A673 (cell line): ENCODE measurements around the gene FAAH. TPM values are rescaled to one million over a fixed set of nuclear protein-coding genes. Genes with fewer than 3 reads are reported as not detected.

Experiments
- BruUV-seq: library from RNA; stranded (reverse); fragments of 400-500 nt; replicated peaks from 2 replicates; lab custom pipeline; 2021; lab: Mats Ljungman, UMichigan
- CTCF ChIA-PET: fragments of 300-600 bp; sonication (Branson Sonifier 250); formaldehyde crosslinking; loops from one replicate; lab custom pipeline; 2022; ENCODE audit warnings: antibody characterized with exemption; lab: Charles Lee
- POLR2A ChIA-PET: fragments of 300-600 bp; sonication (Branson Sonifier 250); formaldehyde crosslinking; loops from one replicate; lab custom pipeline; 2022; ENCODE audit warnings: antibody characterized with exemption; ENCODE audit not compliant: low non-redundant PET; lab: Charles Lee
- DNase-seq: peaks from one replicate; pipeline ENCODE4 v3.0.0-alpha.2; 2015; ENCODE audit warnings: low spot score
- H3K27ac ChIP-seq: fragments of 200-600 bp; sonication (generic); 2 replicates; pipeline ENCODE4 v1.5.1; 2016; ENCODE audit warnings: mixed run types, low read depth, mild to moderate bottlenecking, mixed read lengths, antibody characterized with exemption, low read length; ENCODE audit not compliant: poor library complexity, severe bottlenecking
- H3K27me3 ChIP-seq: fragments of 200-600 bp; sonication (generic); replicated peaks from 2 replicates; pipeline ENCODE4 v1.6.1; 2017; ENCODE audit warnings: mixed run types, low read depth, mild to moderate bottlenecking, mixed read lengths, antibody characterized with exemption, low read length; ENCODE audit not compliant: insufficient read depth, poor library complexity
- H3K36me3 ChIP-seq: fragments of 200-600 bp; sonication (generic); 2 replicates; pipeline ENCODE4 v1.6.1; 2016; ENCODE audit warnings: mixed run types, mild to moderate bottlenecking, mixed read lengths, antibody characterized with exemption, low read length; ENCODE audit not compliant: insufficient read depth, poor library complexity, severe bottlenecking
- H3K4me1 ChIP-seq: fragments of 200-600 bp; sonication (generic); 2 replicates; pipeline ENCODE4 v1.6.1; 2017; ENCODE audit warnings: mixed run types, mild to moderate bottlenecking, mixed read lengths, antibody characterized with exemption, low read length; ENCODE audit not compliant: insufficient read depth, poor library complexity, severe bottlenecking
- H3K4me3 ChIP-seq: fragments of 200-600 bp; sonication (generic); 2 replicates; pipeline ENCODE4 v1.5.1; 2016; ENCODE audit warnings: low read depth, mixed run types, mild to moderate bottlenecking, mixed read lengths, low read length; ENCODE audit not compliant: poor library complexity, severe bottlenecking
- H3K9me3 ChIP-seq: fragments of 200-600 bp; sonication (generic); 2 replicates; pipeline ENCODE4 v1.6.1; 2016; ENCODE audit warnings: mixed run types, low read depth, mild to moderate bottlenecking, mixed read lengths, antibody characterized with exemption, low read length; ENCODE audit not compliant: poor library complexity, severe bottlenecking
- CTCF ChIP-seq: fragments of 300-800, 200-600 bp; sonication (generic); conservative IDR thresholded peaks from 2 replicates; pipeline ENCODE4 v1.5.1; 2017; ENCODE audit warnings: low read depth, mild to moderate bottlenecking, antibody characterized with exemption, low read length, moderate library complexity, mixed read lengths
- EZH2 ChIP-seq: fragments of 200-600 bp; sonication (generic); IDR thresholded peaks from 2 replicates; pipeline ENCODE4 v1.6.1; 2017; ENCODE audit warnings: borderline replicate concordance, low read depth, mild to moderate bottlenecking, mixed read lengths, antibody characterized with exemption, low read length; ENCODE audit not compliant: poor library complexity, severe bottlenecking
- intact Hi-C: fragments of 100-400 bp; cut with micrococcal nuclease; formaldehyde crosslinking; loops from one replicate; pipeline ENCODE4 v1.10.0; 2022; ENCODE audit not compliant: unreplicated experiment
- total RNA-seq: library from RNA; stranded (reverse); gene quantifications from 2 replicates; pipeline ENCODE4 v1.2.3, GENCODE V29; 2021

The FAAH gene
- total RNA-seq, 1 experiment from 2014 or later = 3.2 TPM

GRCh38 chr1:46440478-46440877, 46.4 kb downstream of the FAAH start:
- H3K9me3 ChIP-seq = no peaks in the 10 kb centered on the region
- intact Hi-C loops = no loop called here
- BruUV-seq = no TSS peak

GRCh38 chr1:46442317-46443161, 48.4 kb downstream of the FAAH start:
- ChIA-PET POLR2A (no interaction called here), CTCF (interaction anchor here (0.5 to 1.5 kb wide), 18 partner anchors 10 to 293 kb away, joined by 3 to 11 read pairs (median 4); partner anchors contain the start of gene MKNK1)
- DNase-seq = peak; percentile 92
- no peaks in the 10 kb centered on the region for H3K4me1 ChIP-seq
- intact Hi-C loops = loop anchor here (1.0 kb wide), 1 partner anchor 86 kb away; no protein-coding TSS in a partner anchor
- no peaks in the 10 kb centered on the region for H3K9me3 ChIP-seq
- BruUV-seq = no TSS peak
- no peak overlapping the region for H3K4me3 ChIP-seq
- no peak overlapping the region for H3K27ac ChIP-seq
- no peak for TF ChIP-seq EZH2
- peak; percentile 85 for TF ChIP-seq CTCF
- no peaks in the 10 kb centered on the region for H3K36me3 ChIP-seq
- peaks cover 6% of the 10 kb centered on the region for H3K27me3 ChIP-seq

More at GRCh38 chr1:46440478-46440877, 46.4 kb downstream of the FAAH start:
- DNase-seq = no peak
- Histone ChIP-seq H3K36me3 (no peaks in the 10 kb centered on the region), H3K4me1 (no peaks in the 10 kb centered on the region), H3K27me3 (no peaks in the 10 kb centered on the region), H3K27ac (no peak overlapping the region), H3K4me3 (no peak overlapping the region)
- ChIA-PET CTCF (no interaction called here), POLR2A (no interaction called here)
- no peak for TF ChIP-seq CTCF
- no peak for TF ChIP-seq EZH2

- Histone ChIP-seq H3K27ac (no peak overlapping the region), H3K4me1 (no peaks in the 10 kb centered on the region), H3K36me3 (no peaks in the 10 kb centered on the region), H3K27me3 (peaks cover 26% of the 10 kb centered on the region), H3K9me3 (no peaks in the 10 kb centered on the region), H3K4me3 (no peak overlapping the region)
- POLR2A ChIA-PET = no interaction called here
- no peak for DNase-seq
- BruUV-seq = no TSS peak
- TF ChIP-seq EZH2 = no peak
- TF ChIP-seq CTCF = no peak
- intact Hi-C loops = no loop called here
- CTCF ChIA-PET = interaction anchor here (5.1 kb wide), 1 partner anchor 82 kb away, joined by 38 read pairs; no protein-coding TSS in a partner anchor
These were observed 50.3 kb downstream of the FAAH start for GRCh38 chr1:46444466-46444865.
